ENCODE measurements around the gene LRRN4. TPM values are rescaled to one million over a fixed set of nuclear protein-coding genes. Genes with fewer than 3 reads are reported as not detected.

Gene LRRN4
- total RNA-seq, 1 donor from 2014 or later = not detected

GRCh38 chr20:6061544-6061943, 7.7 kb upstream of the LRRN4 start:
- H3K9me3 Mint-ChIP-seq (ENCODE audit: unreplicated experiment) = peaks cover 2% of the 10 kb centered on the region
- H3K27ac Mint-ChIP-seq (ENCODE audit: unreplicated experiment) = no peak overlapping the region
- no peaks in the 10 kb centered on the region for H3K36me3 Mint-ChIP-seq (ENCODE audit: unreplicated experiment)
- no peak overlapping the region for H3K4me3 Mint-ChIP-seq (ENCODE audit: unreplicated experiment)
- TF ChIP-seq, protein P1, sequence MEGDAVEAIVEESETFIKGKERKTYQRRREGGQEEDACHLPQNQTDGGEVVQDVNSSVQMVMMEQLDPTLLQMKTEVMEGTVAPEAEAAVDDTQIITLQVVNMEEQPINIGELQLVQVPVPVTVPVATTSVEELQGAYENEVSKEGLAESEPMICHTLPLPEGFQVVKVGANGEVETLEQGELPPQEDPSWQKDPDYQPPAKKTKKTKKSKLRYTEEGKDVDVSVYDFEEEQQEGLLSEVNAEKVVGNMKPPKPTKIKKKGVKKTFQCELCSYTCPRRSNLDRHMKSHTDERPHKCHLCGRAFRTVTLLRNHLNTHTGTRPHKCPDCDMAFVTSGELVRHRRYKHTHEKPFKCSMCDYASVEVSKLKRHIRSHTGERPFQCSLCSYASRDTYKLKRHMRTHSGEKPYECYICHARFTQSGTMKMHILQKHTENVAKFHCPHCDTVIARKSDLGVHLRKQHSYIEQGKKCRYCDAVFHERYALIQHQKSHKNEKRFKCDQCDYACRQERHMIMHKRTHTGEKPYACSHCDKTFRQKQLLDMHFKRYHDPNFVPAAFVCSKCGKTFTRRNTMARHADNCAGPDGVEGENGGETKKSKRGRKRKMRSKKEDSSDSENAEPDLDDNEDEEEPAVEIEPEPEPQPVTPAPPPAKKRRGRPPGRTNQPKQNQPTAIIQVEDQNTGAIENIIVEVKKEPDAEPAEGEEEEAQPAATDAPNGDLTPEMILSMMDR (IDR thresholded peaks at IDR 0.05; ENCODE audit: partially characterized antibody, unreplicated experiment) = no peak
- DNase-seq = no peak
- H3K27me3 Mint-ChIP-seq (ENCODE audit: unreplicated experiment) = peaks cover 2% of the 10 kb centered on the region
- no peaks in the 10 kb centered on the region for H3K4me1 Mint-ChIP-seq (ENCODE audit: low read depth, unreplicated experiment)

DNA sequence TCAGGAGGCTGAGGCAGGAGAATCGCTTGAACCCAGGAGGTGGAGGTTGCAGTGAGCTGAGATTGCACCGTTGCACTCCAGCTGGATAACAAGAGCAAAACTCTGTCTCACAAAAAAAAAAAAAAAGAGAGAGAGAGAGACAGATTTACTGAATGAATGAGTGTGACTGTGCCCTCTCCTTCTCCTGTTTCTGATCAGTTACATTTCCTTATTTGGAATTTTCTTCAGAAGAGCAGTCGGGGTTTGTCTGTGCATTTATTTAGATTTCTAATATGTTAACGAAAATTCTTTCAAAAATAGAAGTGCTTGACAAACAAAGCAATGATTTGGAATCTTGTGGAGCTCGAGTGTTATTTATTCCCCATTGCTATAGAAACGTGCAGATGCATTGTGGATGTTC, 6.4 kb upstream of the LRRN4 start:
- Mint-ChIP-seq H3K9me3 (ENCODE audit: unreplicated experiment) (peaks cover 2% of the 10 kb centered on the region), H3K36me3 (ENCODE audit: unreplicated experiment) (no peaks in the 10 kb centered on the region), H3K4me1 (ENCODE audit: low read depth, unreplicated experiment) (no peaks in the 10 kb centered on the region), H3K27me3 (ENCODE audit: unreplicated experiment) (peaks cover 2% of the 10 kb centered on the region), H3K27ac (ENCODE audit: unreplicated experiment) (no peak overlapping the region), H3K4me3 (ENCODE audit: unreplicated experiment) (no peak overlapping the region)
- no peak for DNase-seq
- TF ChIP-seq, protein P1 (IDR thresholded peaks at IDR 0.05; ENCODE audit: partially characterized antibody, unreplicated experiment) = no peak

DNA sequence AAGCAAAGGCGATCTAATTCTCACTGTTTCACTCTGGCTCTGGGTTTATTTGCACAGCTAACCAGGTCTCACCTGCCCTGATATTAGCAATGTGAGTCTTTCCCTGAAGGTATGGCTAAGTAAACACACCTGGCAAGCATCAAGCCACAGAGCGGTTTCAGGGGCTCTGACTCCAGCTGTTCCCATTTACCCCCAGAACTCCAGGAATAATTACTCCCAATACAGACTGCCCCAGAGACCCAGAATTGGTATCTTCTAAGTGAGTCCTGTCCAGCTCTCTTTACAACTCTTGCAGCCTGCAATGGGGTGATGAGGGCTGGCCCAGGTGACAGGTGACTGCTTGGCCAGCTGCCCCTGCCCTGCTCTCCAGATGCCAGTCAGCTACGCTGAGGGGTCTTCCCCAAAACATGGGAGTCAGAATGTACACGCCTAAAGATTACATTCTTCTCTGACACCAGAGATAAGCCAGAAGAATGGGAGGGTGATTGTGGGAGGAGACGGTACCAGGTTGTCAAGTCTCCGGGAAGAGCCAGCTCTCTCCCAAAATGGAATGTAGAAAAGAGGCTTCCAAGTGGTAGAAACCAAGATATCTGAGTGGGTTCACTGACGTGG, 4.9 kb upstream of the LRRN4 start:
- Mint-ChIP-seq H3K9me3 (ENCODE audit: unreplicated experiment) (peaks cover 2% of the 10 kb centered on the region), H3K27me3 (ENCODE audit: unreplicated experiment) (peaks cover 2% of the 10 kb centered on the region), H3K4me1 (ENCODE audit: low read depth, unreplicated experiment) (no peaks in the 10 kb centered on the region), H3K36me3 (ENCODE audit: unreplicated experiment) (no peaks in the 10 kb centered on the region), H3K4me3 (ENCODE audit: unreplicated experiment) (no peak overlapping the region), H3K27ac (ENCODE audit: unreplicated experiment) (no peak overlapping the region)
- TF ChIP-seq, protein P1 (IDR thresholded peaks at IDR 0.05; ENCODE audit: partially characterized antibody, unreplicated experiment) = no peak
- DNase-seq = no peak

DNA sequence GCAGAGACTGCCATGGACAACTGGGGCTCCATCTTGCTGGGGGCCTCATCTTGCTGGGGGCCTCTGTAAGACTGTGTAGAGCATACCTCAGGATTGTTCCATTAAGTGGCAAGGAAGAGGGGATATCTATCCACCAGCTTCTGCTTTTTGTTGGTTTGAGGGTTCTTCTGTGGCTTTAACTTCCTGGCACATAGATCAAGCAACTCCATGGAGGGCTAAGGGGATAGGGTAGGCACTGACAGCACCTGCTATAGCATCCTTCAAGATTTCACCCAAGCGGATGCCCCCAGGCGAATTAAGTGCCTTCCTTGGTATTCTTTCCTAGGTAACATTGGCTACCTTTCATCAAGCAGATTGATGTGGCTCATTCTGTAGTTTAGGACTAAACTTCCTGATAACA, 3.8 kb upstream of the LRRN4 start:
- no peaks in the 10 kb centered on the region for H3K4me1 Mint-ChIP-seq (ENCODE audit: low read depth, unreplicated experiment)
- peaks cover 8% of the 10 kb centered on the region for H3K27me3 Mint-ChIP-seq (ENCODE audit: unreplicated experiment)
- no peak overlapping the region for H3K27ac Mint-ChIP-seq (ENCODE audit: unreplicated experiment)
- H3K36me3 Mint-ChIP-seq (ENCODE audit: unreplicated experiment) = peaks cover 7% of the 10 kb centered on the region
- TF ChIP-seq, protein P1 (IDR thresholded peaks at IDR 0.05; ENCODE audit: partially characterized antibody, unreplicated experiment) = no peak
- no peak overlapping the region for H3K4me3 Mint-ChIP-seq (ENCODE audit: unreplicated experiment)
- DNase-seq = no peak
- H3K9me3 Mint-ChIP-seq (ENCODE audit: unreplicated experiment) = peaks cover 2% of the 10 kb centered on the region

GRCh38 chr20:6057139-6057538, 3.3 kb upstream of the LRRN4 start:
- DNase-seq = no peak
- Mint-ChIP-seq H3K4me3 (ENCODE audit: unreplicated experiment) (no peak overlapping the region), H3K9me3 (ENCODE audit: unreplicated experiment) (peaks cover 2% of the 10 kb centered on the region), H3K4me1 (ENCODE audit: low read depth, unreplicated experiment) (no peaks in the 10 kb centered on the region), H3K27ac (ENCODE audit: unreplicated experiment) (no peak overlapping the region), H3K27me3 (ENCODE audit: unreplicated experiment) (peaks cover 8% of the 10 kb centered on the region), H3K36me3 (ENCODE audit: unreplicated experiment) (peaks cover 7% of the 10 kb centered on the region)
- TF ChIP-seq, protein P1 (IDR thresholded peaks at IDR 0.05; ENCODE audit: partially characterized antibody, unreplicated experiment) = no peak
